Sigmoid colon (tissue), 4 donors: Measurements from ENCODE around the gene MCMBP.

Experiments used
- EP300 ChIP-seq, 4 donors: sonication (generic); formaldehyde crosslinking; IDR thresholded peaks; one replicate each; pipeline ENCODE4 v1.6.1; 2017; ENCODE audit warnings: antibody characterized with exemption in 4 of 4
- POLR2A ChIP-seq, 2 donors: fragments of 450-650 bp; IDR thresholded peaks; one replicate each; pipeline ENCODE4 v1.6.1; 2016; ENCODE audit warnings: antibody characterized with exemption in 2 of 2, mild to moderate bottlenecking in 2 of 2, moderate library complexity in 2 of 2
- POLR2AphosphoS5 ChIP-seq, 4 donors: sonication (generic); formaldehyde crosslinking; IDR thresholded peaks; one replicate each; pipeline ENCODE4 v1.6.1; 2017; ENCODE audit warnings: antibody characterized with exemption in 4 of 4
- TF ChIP-seq, protein P1 (sequence below), 4 experiments: fragments of 450-650 bp in 3 of 4; fragments of 200-600 bp in 1 of 4; IDR thresholded peaks; one replicate each; pipeline ENCODE4 v1.5.1; 2016 to 2019; ENCODE audit warnings: antibody characterized with exemption in 4 of 4, mild to moderate bottlenecking in 3 of 4, moderate library complexity in 2 of 4

DNA sequence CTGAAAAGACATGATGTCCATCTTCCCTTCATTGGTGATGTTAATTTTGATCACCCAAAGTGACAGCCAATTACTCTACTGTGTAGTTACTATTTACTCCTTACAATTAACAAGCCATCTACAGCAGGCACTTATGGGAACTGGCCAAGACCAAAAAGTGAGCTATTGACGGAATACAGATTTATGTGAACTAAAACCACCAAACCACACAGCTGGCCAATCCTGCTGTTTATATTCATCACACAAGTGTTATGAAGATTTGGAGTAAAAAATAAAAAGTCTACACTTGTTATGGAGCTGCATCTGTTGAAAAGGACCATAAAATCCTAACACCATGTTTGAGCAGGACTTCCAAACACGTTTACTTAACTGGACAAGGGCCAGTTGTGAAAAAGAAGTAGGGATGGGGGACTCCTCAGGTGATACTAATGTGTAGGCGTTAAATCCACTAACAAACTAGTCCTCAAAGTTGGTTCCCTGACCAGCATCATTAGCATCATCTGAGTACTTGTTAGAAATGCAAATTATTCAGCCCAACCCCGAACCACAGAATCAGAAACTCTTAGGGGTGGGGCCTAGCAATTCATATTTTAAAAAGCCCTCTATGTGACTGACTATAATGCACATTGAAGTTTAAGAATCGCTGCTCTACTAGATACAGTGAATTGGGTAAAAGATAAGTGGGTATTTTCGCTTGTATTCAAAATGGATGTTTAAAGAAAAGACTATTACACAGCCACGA lies 11.6 kb downstream of the MCMBP start:
- TF ChIP-seq, protein P1, sequence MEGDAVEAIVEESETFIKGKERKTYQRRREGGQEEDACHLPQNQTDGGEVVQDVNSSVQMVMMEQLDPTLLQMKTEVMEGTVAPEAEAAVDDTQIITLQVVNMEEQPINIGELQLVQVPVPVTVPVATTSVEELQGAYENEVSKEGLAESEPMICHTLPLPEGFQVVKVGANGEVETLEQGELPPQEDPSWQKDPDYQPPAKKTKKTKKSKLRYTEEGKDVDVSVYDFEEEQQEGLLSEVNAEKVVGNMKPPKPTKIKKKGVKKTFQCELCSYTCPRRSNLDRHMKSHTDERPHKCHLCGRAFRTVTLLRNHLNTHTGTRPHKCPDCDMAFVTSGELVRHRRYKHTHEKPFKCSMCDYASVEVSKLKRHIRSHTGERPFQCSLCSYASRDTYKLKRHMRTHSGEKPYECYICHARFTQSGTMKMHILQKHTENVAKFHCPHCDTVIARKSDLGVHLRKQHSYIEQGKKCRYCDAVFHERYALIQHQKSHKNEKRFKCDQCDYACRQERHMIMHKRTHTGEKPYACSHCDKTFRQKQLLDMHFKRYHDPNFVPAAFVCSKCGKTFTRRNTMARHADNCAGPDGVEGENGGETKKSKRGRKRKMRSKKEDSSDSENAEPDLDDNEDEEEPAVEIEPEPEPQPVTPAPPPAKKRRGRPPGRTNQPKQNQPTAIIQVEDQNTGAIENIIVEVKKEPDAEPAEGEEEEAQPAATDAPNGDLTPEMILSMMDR (IDR thresholded peaks at IDR 0.05): no peak
- TF ChIP-seq EP300 (IDR thresholded peaks at IDR 0.05): no peak
- TF ChIP-seq POLR2A (IDR thresholded peaks at IDR 0.05): no peak
- no peak for TF ChIP-seq POLR2AphosphoS5 (IDR thresholded peaks at IDR 0.05)
